ENCODE results near the gene KRT84. TPM values are rescaled to one million over a fixed set of nuclear protein-coding genes. Genes with fewer than 3 reads are reported as not detected.

KRT84 gene
- total RNA-seq, 4 donors from 2014 or later, result 0.49 to 2.1 (median 0.65) TPM; not detected in 1

GRCh38 chr12:52336641-52337040 is 48.8 kb downstream of the KRT84 start:
- Histone ChIP-seq H3K4me1 (peaks cover 17% of the 10 kb centered on the region), H3K27ac (no peak overlapping the region), H3K36me3 (no peaks in the 10 kb centered on the region), H3K9me3 (no peaks in the 10 kb centered on the region), H3K4me3 (no peak overlapping the region), H3K27me3 (peaks cover 3% of the 10 kb centered on the region)
- WGBS, result 90% methylated on average over 2 of the region's 2 CpGs
- DNase-seq (ENCODE audit: low spot score in 2 of 2), result no peak
- TF ChIP-seq EP300 (IDR thresholded peaks at IDR 0.05), result no peak
- TF ChIP-seq CTCF (IDR thresholded peaks at IDR 0.05), result no peak
- no peak for TF ChIP-seq POLR2A (IDR thresholded peaks at IDR 0.05)
- no peak for TF ChIP-seq POLR2AphosphoS5 (IDR thresholded peaks at IDR 0.05)

GRCh38 chr12:52335598-52336262 is 49.7 kb downstream of the KRT84 start:
- Histone ChIP-seq H3K4me1 (peaks cover 17% of the 10 kb centered on the region), H3K36me3 (no peaks in the 10 kb centered on the region), H3K27me3 (no peaks in the 10 kb centered on the region), H3K9me3 (no peaks in the 10 kb centered on the region), H3K27ac (no peak overlapping the region), H3K4me3 (no peak overlapping the region)
- peak in 1 of 2 donors; percentile 42 for DNase-seq (ENCODE audit: low spot score in 2 of 2)
- 77% methylated on average over 4 of the region's 4 CpGs for WGBS
- no peak for TF ChIP-seq EP300 (IDR thresholded peaks at IDR 0.05)
- TF ChIP-seq POLR2A (IDR thresholded peaks at IDR 0.05), result no peak
- TF ChIP-seq CTCF (IDR thresholded peaks at IDR 0.05), result no peak
- no peak for TF ChIP-seq POLR2AphosphoS5 (IDR thresholded peaks at IDR 0.05)

GRCh38 chr12:52334185-52334584 is 51.3 kb downstream of the KRT84 start:
- no peaks in the 10 kb centered on the region for H3K36me3 ChIP-seq
- no peaks in the 10 kb centered on the region for H3K27me3 ChIP-seq
- H3K4me3 ChIP-seq, result no peak overlapping the region
- TF ChIP-seq EP300 (IDR thresholded peaks at IDR 0.05) (no peak), POLR2A (IDR thresholded peaks at IDR 0.05) (no peak), CTCF (IDR thresholded peaks at IDR 0.05) (no peak), POLR2AphosphoS5 (IDR thresholded peaks at IDR 0.05) (no peak)
- 85% methylated on average over 3 of the region's 3 CpGs for WGBS
- peaks cover 11% of the 10 kb centered on the region for H3K4me1 ChIP-seq
- no peak overlapping the region for H3K27ac ChIP-seq
- no peak for DNase-seq (ENCODE audit: low spot score in 2 of 2)
- H3K9me3 ChIP-seq, result no peaks in the 10 kb centered on the region

DNA sequence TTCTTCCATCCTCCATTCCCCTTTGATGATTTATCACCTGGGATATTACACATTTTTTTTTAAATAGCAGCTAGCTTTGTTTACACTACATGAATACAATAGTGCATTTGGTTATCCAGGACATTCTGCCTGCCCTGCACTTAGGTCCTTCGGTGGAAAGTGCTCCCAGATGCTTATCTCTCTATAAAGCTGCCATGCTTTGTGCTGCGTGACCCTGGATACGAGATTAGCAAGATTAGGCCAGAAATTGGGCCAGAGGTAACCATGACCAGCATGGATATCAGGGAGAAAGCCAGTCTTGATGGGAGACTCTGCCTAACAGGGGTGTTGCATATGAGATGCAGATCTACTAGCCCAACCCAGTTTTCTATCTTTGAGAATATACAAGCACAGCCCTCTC is 52.1 kb downstream of the KRT84 start:
- no peaks in the 10 kb centered on the region for H3K27me3 ChIP-seq
- H3K4me1 ChIP-seq, result peaks cover 2% of the 10 kb centered on the region
- no peak overlapping the region for H3K4me3 ChIP-seq
- H3K36me3 ChIP-seq, result no peaks in the 10 kb centered on the region
- H3K9me3 ChIP-seq, result no peaks in the 10 kb centered on the region
- no peak overlapping the region for H3K27ac ChIP-seq
- DNase-seq (ENCODE audit: low spot score in 2 of 2), result no peak
- TF ChIP-seq POLR2AphosphoS5 (IDR thresholded peaks at IDR 0.05) (no peak), EP300 (IDR thresholded peaks at IDR 0.05) (no peak), POLR2A (IDR thresholded peaks at IDR 0.05) (no peak), CTCF (IDR thresholded peaks at IDR 0.05) (no peak)
- WGBS, result 88% methylated on average over 2 of the region's 3 CpGs

- Histone ChIP-seq H3K36me3 (no peaks in the 10 kb centered on the region), H3K9me3 (no peaks in the 10 kb centered on the region), H3K4me1 (peaks cover 6% of the 10 kb centered on the region), H3K27me3 (no peaks in the 10 kb centered on the region), H3K27ac (no peak overlapping the region), H3K4me3 (no peak overlapping the region)
- DNase-seq (ENCODE audit: low spot score in 2 of 2), result no peak
- TF ChIP-seq CTCF (IDR thresholded peaks at IDR 0.05) (no peak), POLR2AphosphoS5 (IDR thresholded peaks at IDR 0.05) (no peak), EP300 (IDR thresholded peaks at IDR 0.05) (no peak), POLR2A (IDR thresholded peaks at IDR 0.05) (no peak)
- WGBS, result 100% methylated on average over 1 of the region's 1 CpG
Observed at GRCh38 chr12:52332381-52332780, 53.1 kb downstream of the KRT84 start.

Data from suprapubic skin (tissue), 4 donors.